ENCODE data around the gene DLG1.

GRCh38 chr3:197344582-197345318 lies 46.3 kb upstream of the DLG1 start:
- TF ChIP-seq CTCF (IDR thresholded peaks at IDR 0.05; ENCODE audit: low read depth, low read length, missing input control) (no peak), FOXA1 (IDR thresholded peaks at IDR 0.05) (no peak), RAD21 (IDR thresholded peaks at IDR 0.05) (no peak), JUND (IDR thresholded peaks at IDR 0.05) (no peak), YY1 (IDR thresholded peaks at IDR 0.05) (no peak), ATF3 (IDR thresholded peaks at IDR 0.05) (no peak), TAF1 (conservative IDR thresholded peaks at IDR 0.05) (no peak), EGR1 (IDR thresholded peaks at IDR 0.05; ENCODE audit: low read depth in 2 of 2) (no peak), GABPA (IDR thresholded peaks at IDR 0.05 in 1 of 2, conservative IDR thresholded peaks at IDR 0.05 in 1 of 2) (no peak), REST (IDR thresholded peaks at IDR 0.05) (no peak), SP1 (IDR thresholded peaks at IDR 0.05) (no peak), RXRA (IDR thresholded peaks at IDR 0.05) (no peak)

Measured in liver (tissue), 3 donors.